ENCODE data around the gene RHOBTB1.

RHOBTB1 gene

GRCh38 chr10:60917331-60918280 is 26.4 kb downstream of the RHOBTB1 start:
- H3K4me2 ChIP-seq: no peak overlapping the region
- H3K27ac ChIP-seq: no peak overlapping the region
- no peaks in the 10 kb centered on the region for H3K79me2 ChIP-seq (ENCODE audit: insufficient read depth, low read depth)
- H3K4me3 ChIP-seq (IDR thresholded peaks at IDR 0.05; ENCODE audit: insufficient read depth, low read depth, low read length): no peak overlapping the region
- no peaks in the 10 kb centered on the region for H4K20me1 ChIP-seq (ENCODE audit: insufficient read depth)
- H3K4me1 ChIP-seq (ENCODE audit: low read depth, poor library complexity, severe bottlenecking): peaks cover 4% of the 10 kb centered on the region
- no peaks in the 10 kb centered on the region for H3K36me3 ChIP-seq (ENCODE audit: insufficient read depth)
- no peaks in the 10 kb centered on the region for H3K27me3 ChIP-seq (ENCODE audit: insufficient read depth, low read depth)
- TF ChIP-seq, protein P1, sequence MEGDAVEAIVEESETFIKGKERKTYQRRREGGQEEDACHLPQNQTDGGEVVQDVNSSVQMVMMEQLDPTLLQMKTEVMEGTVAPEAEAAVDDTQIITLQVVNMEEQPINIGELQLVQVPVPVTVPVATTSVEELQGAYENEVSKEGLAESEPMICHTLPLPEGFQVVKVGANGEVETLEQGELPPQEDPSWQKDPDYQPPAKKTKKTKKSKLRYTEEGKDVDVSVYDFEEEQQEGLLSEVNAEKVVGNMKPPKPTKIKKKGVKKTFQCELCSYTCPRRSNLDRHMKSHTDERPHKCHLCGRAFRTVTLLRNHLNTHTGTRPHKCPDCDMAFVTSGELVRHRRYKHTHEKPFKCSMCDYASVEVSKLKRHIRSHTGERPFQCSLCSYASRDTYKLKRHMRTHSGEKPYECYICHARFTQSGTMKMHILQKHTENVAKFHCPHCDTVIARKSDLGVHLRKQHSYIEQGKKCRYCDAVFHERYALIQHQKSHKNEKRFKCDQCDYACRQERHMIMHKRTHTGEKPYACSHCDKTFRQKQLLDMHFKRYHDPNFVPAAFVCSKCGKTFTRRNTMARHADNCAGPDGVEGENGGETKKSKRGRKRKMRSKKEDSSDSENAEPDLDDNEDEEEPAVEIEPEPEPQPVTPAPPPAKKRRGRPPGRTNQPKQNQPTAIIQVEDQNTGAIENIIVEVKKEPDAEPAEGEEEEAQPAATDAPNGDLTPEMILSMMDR (conservative IDR thresholded peaks at IDR 0.05; ENCODE audit: low read depth, low read length): no peak
- H3K9ac ChIP-seq: no peak overlapping the region
- H2AFZ ChIP-seq (ENCODE audit: low read depth): no peak overlapping the region

- Histone ChIP-seq H3K79me2 (ENCODE audit: insufficient read depth, low read depth) (no peaks in the 10 kb centered on the region), H3K4me3 (IDR thresholded peaks at IDR 0.05; ENCODE audit: insufficient read depth, low read depth, low read length) (no peak overlapping the region), H3K36me3 (ENCODE audit: insufficient read depth) (no peaks in the 10 kb centered on the region), H3K4me1 (ENCODE audit: low read depth, poor library complexity, severe bottlenecking) (no peaks in the 10 kb centered on the region), H3K27ac (no peak overlapping the region), H3K27me3 (ENCODE audit: insufficient read depth, low read depth) (no peaks in the 10 kb centered on the region), H3K9ac (no peak overlapping the region), H3K4me2 (no peak overlapping the region), H2AFZ (ENCODE audit: low read depth) (no peak overlapping the region), H4K20me1 (ENCODE audit: insufficient read depth) (no peaks in the 10 kb centered on the region)
- TF ChIP-seq, protein P1 (conservative IDR thresholded peaks at IDR 0.05; ENCODE audit: low read depth, low read length): peak; percentile 32; the same call in 1 of the 2 replicates
Observed at GRCh38 chr10:60916025-60916424, 28.0 kb downstream of the RHOBTB1 start.

- Histone ChIP-seq H3K4me1 (ENCODE audit: low read depth, poor library complexity, severe bottlenecking) (no peaks in the 10 kb centered on the region), H3K9ac (no peak overlapping the region), H2AFZ (ENCODE audit: low read depth) (no peak overlapping the region), H3K4me2 (no peak overlapping the region), H3K36me3 (ENCODE audit: insufficient read depth) (no peaks in the 10 kb centered on the region), H4K20me1 (ENCODE audit: insufficient read depth) (no peaks in the 10 kb centered on the region), H3K4me3 (IDR thresholded peaks at IDR 0.05; ENCODE audit: insufficient read depth, low read depth, low read length) (no peak overlapping the region), H3K27ac (no peak overlapping the region), H3K27me3 (ENCODE audit: insufficient read depth, low read depth) (no peaks in the 10 kb centered on the region), H3K79me2 (ENCODE audit: insufficient read depth, low read depth) (no peaks in the 10 kb centered on the region)
- TF ChIP-seq, protein P1 (conservative IDR thresholded peaks at IDR 0.05; ENCODE audit: low read depth, low read length): no peak
Observed at GRCh38 chr10:60914690-60915141, 29.3 kb downstream of the RHOBTB1 start.

DNA sequence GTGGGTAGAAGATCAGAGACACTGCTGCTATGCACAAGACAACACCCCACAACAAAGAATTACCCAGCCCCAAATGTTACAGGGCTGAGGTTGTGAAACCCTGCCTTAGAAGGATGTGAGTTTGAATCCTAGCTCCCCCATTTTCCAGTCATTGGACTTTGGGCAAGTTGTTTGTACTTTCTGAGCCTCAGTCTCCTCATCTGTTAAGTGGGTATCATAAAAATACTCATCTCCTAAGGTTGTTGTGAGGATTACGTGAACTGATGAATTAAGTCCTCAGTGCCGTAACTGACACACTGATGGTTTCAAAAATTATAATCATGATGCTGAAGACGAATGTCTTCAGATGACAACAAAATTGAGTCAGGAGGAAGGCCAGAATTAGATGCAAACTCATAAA is 30.3 kb downstream of the RHOBTB1 start:
- Histone ChIP-seq H3K4me3 (IDR thresholded peaks at IDR 0.05; ENCODE audit: insufficient read depth, low read depth, low read length) (no peak overlapping the region), H4K20me1 (ENCODE audit: insufficient read depth) (no peaks in the 10 kb centered on the region), H3K4me2 (no peak overlapping the region), H3K27me3 (ENCODE audit: insufficient read depth, low read depth) (no peaks in the 10 kb centered on the region), H3K9ac (no peak overlapping the region), H3K4me1 (ENCODE audit: low read depth, poor library complexity, severe bottlenecking) (no peaks in the 10 kb centered on the region), H2AFZ (ENCODE audit: low read depth) (no peak overlapping the region), H3K36me3 (ENCODE audit: insufficient read depth) (no peaks in the 10 kb centered on the region), H3K79me2 (ENCODE audit: insufficient read depth, low read depth) (no peaks in the 10 kb centered on the region), H3K27ac (no peak overlapping the region)
- TF ChIP-seq, protein P1 (conservative IDR thresholded peaks at IDR 0.05; ENCODE audit: low read depth, low read length): no peak
